Transverse colon (tissue), 4 donors: ENCODE measurements around the gene NSUN4.

ENCODE experiments used
- POLR2A ChIP-seq: fragments of 450-650 bp; IDR thresholded peaks from one replicate; pipeline ENCODE4 v1.6.1; 2016; ENCODE audit warnings: antibody characterized with exemption, mild to moderate bottlenecking, moderate library complexity
- POLR2AphosphoS5 ChIP-seq, 3 donors: sonication (generic); formaldehyde crosslinking; IDR thresholded peaks; one replicate each; pipeline ENCODE4 v1.6.1; 2016; ENCODE audit warnings: antibody characterized with exemption in 3 of 3
- TF ChIP-seq, protein P1 (sequence below), 5 experiments: fragments of 200-600 bp in 3 of 5; fragments of 450-650 bp in 2 of 5; sonication (generic) in 3 of 5; IDR thresholded peaks; 1 replicate in 2 of 5; 2 replicates in 3 of 5; pipeline ENCODE4 v1.5.1; 2016 to 2017; ENCODE audit warnings: antibody characterized with exemption in 5 of 5, inconsistent platforms in 3 of 5, mild to moderate bottlenecking in 2 of 5, moderate library complexity in 1 of 5

DNA sequence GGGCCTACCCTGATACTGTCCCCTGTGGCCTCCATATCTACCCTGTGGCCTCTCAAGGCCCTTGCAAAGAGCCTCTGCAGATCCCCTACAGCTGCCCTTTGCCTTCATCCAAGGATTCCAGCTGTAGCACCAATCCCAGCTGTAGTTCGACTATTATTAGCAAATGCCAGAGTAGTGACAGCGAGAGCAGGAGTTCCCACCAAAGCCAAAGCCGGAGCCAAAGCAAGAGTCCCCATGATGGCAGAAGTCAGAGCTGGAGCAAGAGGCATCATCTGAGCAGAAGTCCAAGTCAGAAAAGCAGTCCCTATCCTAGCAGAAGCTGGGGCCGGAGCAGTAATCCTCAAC is 2.7 kb downstream of the NSUN4 start:
- TF ChIP-seq POLR2A (no peak), POLR2AphosphoS5 (IDR thresholded peaks at IDR 0.05) (no peak)
- TF ChIP-seq, protein P1, sequence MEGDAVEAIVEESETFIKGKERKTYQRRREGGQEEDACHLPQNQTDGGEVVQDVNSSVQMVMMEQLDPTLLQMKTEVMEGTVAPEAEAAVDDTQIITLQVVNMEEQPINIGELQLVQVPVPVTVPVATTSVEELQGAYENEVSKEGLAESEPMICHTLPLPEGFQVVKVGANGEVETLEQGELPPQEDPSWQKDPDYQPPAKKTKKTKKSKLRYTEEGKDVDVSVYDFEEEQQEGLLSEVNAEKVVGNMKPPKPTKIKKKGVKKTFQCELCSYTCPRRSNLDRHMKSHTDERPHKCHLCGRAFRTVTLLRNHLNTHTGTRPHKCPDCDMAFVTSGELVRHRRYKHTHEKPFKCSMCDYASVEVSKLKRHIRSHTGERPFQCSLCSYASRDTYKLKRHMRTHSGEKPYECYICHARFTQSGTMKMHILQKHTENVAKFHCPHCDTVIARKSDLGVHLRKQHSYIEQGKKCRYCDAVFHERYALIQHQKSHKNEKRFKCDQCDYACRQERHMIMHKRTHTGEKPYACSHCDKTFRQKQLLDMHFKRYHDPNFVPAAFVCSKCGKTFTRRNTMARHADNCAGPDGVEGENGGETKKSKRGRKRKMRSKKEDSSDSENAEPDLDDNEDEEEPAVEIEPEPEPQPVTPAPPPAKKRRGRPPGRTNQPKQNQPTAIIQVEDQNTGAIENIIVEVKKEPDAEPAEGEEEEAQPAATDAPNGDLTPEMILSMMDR (IDR thresholded peaks at IDR 0.05): no peak
